Caco-2 (cell line): Measurements from ENCODE around the gene KCNA1. TPM values are rescaled to one million over a fixed set of nuclear protein-coding genes. Genes with fewer than 3 reads are reported as not detected.

Experiments
- BruUV-seq: library from RNA; stranded (reverse); fragments of 400-500 nt; replicated peaks from 2 replicates; lab custom pipeline; 2021; lab: Mats Ljungman, UMichigan
- CTCF ChIA-PET: fragments of 300-600 bp; sonication (Branson Sonifier 250); formaldehyde crosslinking; loops from one replicate; lab custom pipeline; 2022; ENCODE audit warnings: antibody characterized with exemption; lab: Charles Lee
- POLR2A ChIA-PET: fragments of 300-600 bp; sonication (Branson Sonifier 250); formaldehyde crosslinking; loops from one replicate; lab custom pipeline; 2022; ENCODE audit warnings: antibody characterized with exemption; lab: Charles Lee
- DNase-seq, 2 experiments: peaks; one replicate each; pipeline versions ENCODE4 v3.0.0 to v3.0.0-alpha.2; 2020 to 2022
- H3K27me3 ChIP-seq: replicated peaks from 2 replicates; pipeline ENCODE4 v1.6.0; 2011; ENCODE audit warnings: low read length; ENCODE audit not compliant: control insufficient read depth, insufficient read depth
- H3K36me3 ChIP-seq: 2 replicates; pipeline ENCODE4 v1.5.1; 2011; ENCODE audit warnings: low read length; ENCODE audit not compliant: control insufficient read depth, insufficient read depth
- H3K4me1 ChIP-seq: fragments of 250-450 bp; sonication (Bioruptor Pico); 2 replicates; pipeline ENCODE4 v1.5.1; 2020; ENCODE audit warnings: mild to moderate bottlenecking
- H3K4me3 ChIP-seq: 2 replicates; pipeline ENCODE4 v1.5.1; 2011; ENCODE audit warnings: low read depth, mild to moderate bottlenecking, control low read depth, low read length
- H3K9me3 ChIP-seq: fragments of 250-450 bp; sonication (Bioruptor Pico); 2 replicates; pipeline ENCODE4 v1.5.1; 2020; ENCODE audit warnings: mild to moderate bottlenecking, moderate library complexity
- H3K27ac Mint-ChIP-seq: one replicate; pipeline ENCODE4 v1.8.0; 2022; ENCODE audit warnings: mixed read lengths; ENCODE audit not compliant: unreplicated experiment
- H3K27me3 Mint-ChIP-seq: one replicate; pipeline ENCODE4 v1.8.0; 2022; ENCODE audit warnings: mixed read lengths; ENCODE audit not compliant: insufficient read depth, unreplicated experiment
- H3K36me3 Mint-ChIP-seq: one replicate; pipeline ENCODE4 v1.8.0; 2022; ENCODE audit warnings: mild to moderate bottlenecking, mixed read lengths; ENCODE audit not compliant: insufficient read depth, unreplicated experiment
- H3K4me1 Mint-ChIP-seq: one replicate; pipeline ENCODE4 v1.8.0; 2022; ENCODE audit warnings: low read depth, mixed read lengths; ENCODE audit not compliant: unreplicated experiment
- H3K4me3 Mint-ChIP-seq: one replicate; pipeline ENCODE4 v1.8.0; 2022; ENCODE audit warnings: mild to moderate bottlenecking, moderate library complexity, mixed read lengths; ENCODE audit not compliant: unreplicated experiment
- H3K9me3 Mint-ChIP-seq: one replicate; pipeline ENCODE4 v1.8.0; 2022; ENCODE audit warnings: mixed read lengths; ENCODE audit not compliant: unreplicated experiment
- CTCF ChIP-seq, 2 experiments: fragments of 200-600 bp in 1 of 2; IDR thresholded peaks; 1 replicate in 1 of 2; 2 replicates in 1 of 2; pipeline versions ENCODE4 v1.5.1 to v1.8.0; 2011 to 2022; ENCODE audit warnings: antibody characterized with exemption in 1 of 2, control low read depth in 1 of 2, inconsistent platforms in 1 of 2, low read depth in 1 of 2, low read length in 1 of 2, mild to moderate bottlenecking in 1 of 2, moderate library complexity in 1 of 2; ENCODE audit not compliant: insufficient read depth in 1 of 2, severe bottlenecking in 1 of 2, unreplicated experiment in 1 of 2
- intact Hi-C: fragments of 100-400 bp; cut with micrococcal nuclease; formaldehyde crosslinking; loops from one replicate; pipeline ENCODE4 v1.10.0; 2022; ENCODE audit not compliant: unreplicated experiment
- total RNA-seq: library from RNA; stranded (reverse); gene quantifications from 2 replicates; pipeline ENCODE4 v1.2.3, GENCODE V29; 2022

KCNA1 gene
- total RNA-seq, 1 experiment from 2014 or later: not detected

GRCh38 chr12:4939418-4940023, 29.8 kb downstream of the KCNA1 start:
- Mint-ChIP-seq H3K4me1 (no peaks in the 10 kb centered on the region), H3K4me3 (no peak overlapping the region), H3K27ac (no peak overlapping the region), H3K36me3 (no peaks in the 10 kb centered on the region), H3K27me3 (peaks cover 20% of the 10 kb centered on the region), H3K9me3 (no peaks in the 10 kb centered on the region)
- H3K9me3 ChIP-seq: no peaks in the 10 kb centered on the region
- peak in 1 of 2 experiments; percentile 8 for DNase-seq
- H3K36me3 ChIP-seq: no peaks in the 10 kb centered on the region
- intact Hi-C loops: loop anchor here (1.0 kb wide), 1 partner anchor 64 kb away; no protein-coding TSS in a partner anchor
- no peak overlapping the region for H3K4me3 ChIP-seq
- ChIA-PET POLR2A (no interaction called here), CTCF (interaction anchor here (0.6 kb wide), 1 partner anchor 869 kb away, joined by 9 read pairs; no protein-coding TSS in a partner anchor)
- 0 out of 2 replicates have a peak, but pooled peaks cover 1% of the 10 kb centered on the region for H3K27me3 ChIP-seq
- BruUV-seq: no TSS peak
- peak; percentile 43 to 49 for TF ChIP-seq CTCF (IDR thresholded peaks at IDR 0.05; ENCODE audit: insufficient read depth in 1 of 2, low read depth in 1 of 2, low read length in 1 of 2, severe bottlenecking in 1 of 2, unreplicated experiment in 1 of 2)
- H3K4me1 ChIP-seq: no peaks in the 10 kb centered on the region

- Histone ChIP-seq H3K4me3 (no peak overlapping the region), H3K9me3 (no peaks in the 10 kb centered on the region), H3K27me3 (0 out of 2 replicates have a peak, but pooled peaks cover 2% of the 10 kb centered on the region), H3K36me3 (no peaks in the 10 kb centered on the region), H3K4me1 (no peaks in the 10 kb centered on the region)
- ChIA-PET POLR2A (no interaction called here), CTCF (interaction anchor here (1.9 kb wide), 1 partner anchor 87 kb away, joined by 4 read pairs; no protein-coding TSS in a partner anchor)
- BruUV-seq: no TSS peak
- Mint-ChIP-seq H3K4me1 (no peaks in the 10 kb centered on the region), H3K4me3 (no peak overlapping the region), H3K27me3 (peaks cover 15% of the 10 kb centered on the region), H3K27ac (no peak overlapping the region), H3K9me3 (no peaks in the 10 kb centered on the region), H3K36me3 (no peaks in the 10 kb centered on the region)
- TF ChIP-seq CTCF (IDR thresholded peaks at IDR 0.05; ENCODE audit: insufficient read depth in 1 of 2, low read depth in 1 of 2, low read length in 1 of 2, severe bottlenecking in 1 of 2, unreplicated experiment in 1 of 2): no peak
- DNase-seq: no peak
- intact Hi-C loops: no loop called here
Measured at GRCh38 chr12:4943067-4943937, 33.6 kb downstream of the KCNA1 start.

- no peak for DNase-seq
- 0 out of 2 replicates have a peak, but pooled peaks cover 2% of the 10 kb centered on the region for H3K27me3 ChIP-seq
- H3K9me3 ChIP-seq: no peaks in the 10 kb centered on the region
- Mint-ChIP-seq H3K36me3 (no peaks in the 10 kb centered on the region), H3K27me3 (peaks cover 14% of the 10 kb centered on the region), H3K9me3 (no peaks in the 10 kb centered on the region), H3K4me1 (no peaks in the 10 kb centered on the region), H3K27ac (no peak overlapping the region), H3K4me3 (no peak overlapping the region)
- no peaks in the 10 kb centered on the region for H3K4me1 ChIP-seq
- no peak for TF ChIP-seq CTCF (IDR thresholded peaks at IDR 0.05; ENCODE audit: insufficient read depth in 1 of 2, low read depth in 1 of 2, low read length in 1 of 2, severe bottlenecking in 1 of 2, unreplicated experiment in 1 of 2)
- CTCF ChIA-PET: no interaction called here
- intact Hi-C loops: no loop called here
- no TSS peak for BruUV-seq
- POLR2A ChIA-PET: no interaction called here
- H3K4me3 ChIP-seq: no peak overlapping the region
- no peaks in the 10 kb centered on the region for H3K36me3 ChIP-seq
Measured at GRCh38 chr12:4943938-4944284, 34.2 kb downstream of the KCNA1 start.
